ENCODE data around the gene COMMD1. TPM values are rescaled to one million over a fixed set of nuclear protein-coding genes. Genes with fewer than 3 reads are reported as not detected.
"Not testable (repeated sequence)": the region's sequence is repeated elsewhere in the genome, so short reads cannot be mapped to it uniquely, and the experiment has no call there.

COMMD1 gene
- total RNA-seq, 1 donor from 2014 or later: 43.6 TPM

DNA sequence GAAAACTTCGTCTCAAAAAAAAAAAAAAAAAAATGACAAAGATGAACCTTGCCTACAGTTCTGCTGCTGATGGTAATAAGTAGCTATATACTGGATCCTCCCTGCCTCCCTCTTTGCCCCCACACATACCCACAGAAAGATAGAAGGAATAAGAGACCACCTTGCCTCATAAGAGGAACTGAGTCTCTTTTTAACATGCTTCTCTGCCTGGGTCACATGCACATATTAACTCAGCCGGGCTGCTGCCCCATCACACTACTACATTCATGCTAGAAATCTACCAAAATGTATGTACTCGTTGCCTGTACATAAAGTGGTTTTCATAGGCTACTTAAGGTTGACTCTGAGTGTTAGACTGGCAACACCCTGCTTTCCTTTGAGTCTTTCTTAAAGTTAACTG, 211.5 kb downstream of the COMMD1 start:
- DNase-seq (ENCODE audit: extremely low spot score, unreplicated experiment): no peak
- peaks cover 8% of the 10 kb centered on the region for H3K9me3 Mint-ChIP-seq
- TF ChIP-seq, protein P1, sequence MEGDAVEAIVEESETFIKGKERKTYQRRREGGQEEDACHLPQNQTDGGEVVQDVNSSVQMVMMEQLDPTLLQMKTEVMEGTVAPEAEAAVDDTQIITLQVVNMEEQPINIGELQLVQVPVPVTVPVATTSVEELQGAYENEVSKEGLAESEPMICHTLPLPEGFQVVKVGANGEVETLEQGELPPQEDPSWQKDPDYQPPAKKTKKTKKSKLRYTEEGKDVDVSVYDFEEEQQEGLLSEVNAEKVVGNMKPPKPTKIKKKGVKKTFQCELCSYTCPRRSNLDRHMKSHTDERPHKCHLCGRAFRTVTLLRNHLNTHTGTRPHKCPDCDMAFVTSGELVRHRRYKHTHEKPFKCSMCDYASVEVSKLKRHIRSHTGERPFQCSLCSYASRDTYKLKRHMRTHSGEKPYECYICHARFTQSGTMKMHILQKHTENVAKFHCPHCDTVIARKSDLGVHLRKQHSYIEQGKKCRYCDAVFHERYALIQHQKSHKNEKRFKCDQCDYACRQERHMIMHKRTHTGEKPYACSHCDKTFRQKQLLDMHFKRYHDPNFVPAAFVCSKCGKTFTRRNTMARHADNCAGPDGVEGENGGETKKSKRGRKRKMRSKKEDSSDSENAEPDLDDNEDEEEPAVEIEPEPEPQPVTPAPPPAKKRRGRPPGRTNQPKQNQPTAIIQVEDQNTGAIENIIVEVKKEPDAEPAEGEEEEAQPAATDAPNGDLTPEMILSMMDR (conservative IDR thresholded peaks at IDR 0.05): no peak
- H3K27ac Mint-ChIP-seq: peak overlapping the region; percentile 30
- H3K4me1 Mint-ChIP-seq (ENCODE audit: unreplicated experiment): peaks cover 29% of the 10 kb centered on the region
- no peak overlapping the region for H3K4me3 Mint-ChIP-seq
- no peaks in the 10 kb centered on the region for H3K27me3 Mint-ChIP-seq
- peaks cover 4% of the 10 kb centered on the region for H3K36me3 Mint-ChIP-seq

DNA sequence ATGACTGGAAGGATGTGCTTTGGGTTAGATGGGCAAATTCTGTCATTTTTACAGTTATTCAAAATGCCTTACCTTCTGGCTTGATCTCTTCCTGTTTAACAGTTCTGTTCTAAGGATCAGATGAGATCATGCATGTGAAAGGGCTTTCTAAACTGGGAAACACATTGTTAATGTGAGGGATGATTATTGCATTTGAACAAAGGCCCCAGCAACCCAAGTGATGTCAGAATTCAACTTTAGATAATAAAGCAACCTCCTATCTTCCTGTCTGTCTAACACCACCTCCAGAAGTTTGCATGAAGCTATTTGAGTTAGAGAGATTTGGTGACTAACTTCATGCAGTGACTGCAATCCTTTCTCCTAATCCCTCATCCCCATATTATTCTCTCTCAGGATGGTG, 212.7 kb downstream of the COMMD1 start:
- H3K27ac Mint-ChIP-seq: peak overlapping the region; percentile 30
- peaks cover 4% of the 10 kb centered on the region for H3K36me3 Mint-ChIP-seq
- peaks cover 8% of the 10 kb centered on the region for H3K9me3 Mint-ChIP-seq
- H3K27me3 Mint-ChIP-seq: no peaks in the 10 kb centered on the region
- TF ChIP-seq, protein P1 (conservative IDR thresholded peaks at IDR 0.05): no peak
- no peak overlapping the region for H3K4me3 Mint-ChIP-seq
- H3K4me1 Mint-ChIP-seq (ENCODE audit: unreplicated experiment): peaks cover 20% of the 10 kb centered on the region
- DNase-seq (ENCODE audit: extremely low spot score, unreplicated experiment): no peak

DNA sequence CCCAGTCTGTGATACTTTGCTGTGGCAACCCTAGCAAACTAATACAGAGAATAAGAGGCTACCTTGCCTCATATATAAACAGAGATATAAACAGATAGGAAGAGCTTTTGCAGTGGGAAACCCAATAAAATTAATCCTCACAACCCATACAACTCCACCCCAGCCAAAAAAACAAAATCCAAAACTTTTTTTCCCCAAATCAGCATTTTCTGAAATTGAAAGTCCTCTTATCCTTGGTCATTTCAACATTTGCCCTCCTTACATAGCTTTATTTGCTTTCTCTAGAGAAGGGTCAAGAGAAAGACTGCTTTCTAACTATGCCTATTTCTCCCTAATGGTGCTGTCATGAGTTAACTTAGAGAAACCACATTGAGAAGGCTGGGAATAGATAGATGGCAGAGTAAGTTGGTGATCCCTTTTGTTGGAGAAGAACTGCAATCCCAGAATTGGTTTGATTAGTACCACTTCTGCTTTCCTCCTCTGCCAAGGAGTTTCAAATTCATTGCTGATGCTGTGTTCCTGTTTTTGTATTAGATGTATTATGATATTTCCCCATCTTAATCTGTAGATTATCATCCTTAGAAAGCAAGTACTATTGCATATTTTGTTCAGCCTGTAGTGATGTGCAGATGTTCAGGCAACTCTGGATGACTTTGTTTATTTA, 214.0 kb downstream of the COMMD1 start:
- no peak overlapping the region for H3K27ac Mint-ChIP-seq

DNA sequence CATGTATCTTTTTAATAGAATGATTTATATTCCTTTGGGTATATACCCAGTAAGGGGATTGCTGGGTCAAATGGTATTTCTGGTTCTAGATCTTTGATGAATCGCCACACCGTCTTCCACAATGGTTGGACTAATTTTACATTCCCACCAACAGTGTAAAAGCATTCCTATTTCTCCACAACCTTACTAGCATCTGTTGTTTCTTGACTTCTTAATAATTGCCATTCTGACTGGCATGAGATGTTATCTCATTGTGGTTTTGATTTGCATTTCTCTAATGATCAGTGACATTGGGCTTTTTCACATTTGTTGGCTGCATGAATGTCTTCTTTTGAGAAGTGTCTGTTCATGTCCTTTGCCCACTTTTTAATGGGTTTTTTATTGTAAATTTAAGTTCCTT, 220.8 kb downstream of the COMMD1 start:
- H3K4me3 Mint-ChIP-seq; DNase-seq (ENCODE audit: extremely low spot score, unreplicated experiment); H3K9me3 Mint-ChIP-seq; H3K27me3 Mint-ChIP-seq; H3K27ac Mint-ChIP-seq; H3K4me1 Mint-ChIP-seq (ENCODE audit: unreplicated experiment): not testable (repeated sequence)
- peaks cover 10% of the 10 kb centered on the region for H3K36me3 Mint-ChIP-seq

More for the DNA sequence above, 214.0 kb downstream of the COMMD1 start:
- H3K4me3 Mint-ChIP-seq: no peak overlapping the region
- no peaks in the 10 kb centered on the region for H3K27me3 Mint-ChIP-seq
- peaks cover 4% of the 10 kb centered on the region for H3K36me3 Mint-ChIP-seq
- TF ChIP-seq, protein P1 (conservative IDR thresholded peaks at IDR 0.05): no peak
- no peak for DNase-seq (ENCODE audit: extremely low spot score, unreplicated experiment)
- H3K9me3 Mint-ChIP-seq: peaks cover 8% of the 10 kb centered on the region
- H3K4me1 Mint-ChIP-seq (ENCODE audit: unreplicated experiment): peaks cover 19% of the 10 kb centered on the region

DNA sequence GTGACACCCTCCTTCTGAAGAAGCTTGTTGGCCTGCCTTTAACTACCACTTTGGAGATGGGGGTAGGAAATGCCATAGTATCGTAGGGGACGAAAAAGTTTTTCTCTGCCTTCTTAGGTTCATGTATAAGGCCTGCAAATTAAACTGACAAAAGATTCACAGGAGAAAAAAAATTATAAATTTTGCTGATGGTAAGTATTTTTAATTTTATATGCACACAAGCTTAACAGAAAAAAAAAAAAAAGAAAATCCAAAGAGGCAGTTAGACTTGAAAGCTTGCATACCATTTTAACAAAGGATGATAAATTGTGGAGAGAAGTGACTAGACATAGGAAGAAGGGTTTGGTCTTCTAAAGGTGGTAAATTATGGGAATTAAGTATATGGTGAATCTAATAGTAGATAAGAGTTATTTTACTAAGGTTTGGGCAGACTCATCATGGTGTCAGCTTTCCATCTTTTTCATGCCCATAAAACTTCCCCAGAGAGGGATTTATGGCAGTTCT, 227.9 kb downstream of the COMMD1 start:
- DNase-seq (ENCODE audit: extremely low spot score, unreplicated experiment): no peak
- Mint-ChIP-seq H3K27me3 (no peaks in the 10 kb centered on the region), H3K36me3 (peaks cover 9% of the 10 kb centered on the region), H3K4me3 (peak overlapping the region; percentile 26), H3K27ac (peak overlapping the region; percentile 66), H3K4me1 (ENCODE audit: unreplicated experiment) (peaks cover 16% of the 10 kb centered on the region), H3K9me3 (peaks cover 7% of the 10 kb centered on the region)
- TF ChIP-seq, protein P1 (conservative IDR thresholded peaks at IDR 0.05): no peak

DNA sequence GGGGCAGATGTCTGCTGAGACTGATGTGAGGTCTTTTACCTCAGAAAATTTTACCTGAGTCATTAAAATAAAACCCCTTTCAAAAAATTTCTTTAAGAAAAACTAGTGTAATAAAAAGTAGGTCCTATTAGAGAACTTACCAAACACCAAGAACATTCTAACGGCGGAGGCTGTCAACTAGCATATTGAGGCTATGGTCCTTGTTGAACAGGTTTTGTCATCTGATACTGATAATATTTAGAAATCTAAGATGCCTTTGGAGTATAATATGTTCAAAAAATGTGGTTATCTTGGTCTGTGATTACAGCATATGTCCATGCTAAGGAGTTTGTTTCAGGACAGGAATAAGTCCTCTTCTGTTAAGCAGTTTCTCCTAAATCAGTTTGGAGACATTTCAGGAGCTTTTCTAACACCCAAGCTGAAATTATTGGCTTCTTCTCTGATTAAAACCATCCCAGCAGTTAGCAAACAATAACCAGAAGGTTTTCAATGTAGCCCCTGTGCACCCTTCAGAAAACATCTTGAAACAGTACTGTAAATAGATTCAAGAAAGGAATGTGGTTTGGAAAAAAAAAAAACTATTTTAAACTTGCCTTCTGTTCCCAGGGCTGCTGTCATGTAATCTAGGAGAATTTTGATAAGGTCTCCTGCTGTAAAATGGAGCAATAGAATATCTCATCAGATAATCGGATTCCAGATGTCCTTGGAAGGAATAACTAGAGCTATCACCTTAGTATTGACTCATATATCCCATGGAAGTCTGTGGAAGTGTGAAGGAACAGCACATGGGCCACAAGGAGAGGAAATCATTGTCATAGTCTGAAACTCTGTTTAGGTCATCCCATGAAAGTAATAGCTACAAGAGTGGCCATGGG, 231.7 kb downstream of the COMMD1 start:
- peaks cover 16% of the 10 kb centered on the region for H3K4me1 Mint-ChIP-seq (ENCODE audit: unreplicated experiment)
- H3K9me3 Mint-ChIP-seq: peaks cover 7% of the 10 kb centered on the region
- TF ChIP-seq, protein P1 (conservative IDR thresholded peaks at IDR 0.05): no peak
- DNase-seq (ENCODE audit: extremely low spot score, unreplicated experiment): no peak
- H3K36me3 Mint-ChIP-seq: peaks cover 9% of the 10 kb centered on the region
- H3K27me3 Mint-ChIP-seq: no peaks in the 10 kb centered on the region
- peak overlapping the region; percentile 15 for H3K27ac Mint-ChIP-seq
- H3K4me3 Mint-ChIP-seq: no peak overlapping the region

Measured in type B pancreatic cell (in vitro differentiated cells).